Osteocyte (in vitro differentiated cells): ENCODE data around the gene BHLHE23. TPM values are rescaled to one million over a fixed set of nuclear protein-coding genes. Genes with fewer than 3 reads are reported as not detected.
"Not testable (repeated sequence)": the region's sequence is repeated elsewhere in the genome, so short reads cannot be mapped to it uniquely, and the experiment has no call there.

Experiments used
- DNase-seq: peaks from one replicate; pipeline ENCODE4 v3.0.0; 2021; ENCODE audit warnings: mixed read lengths; ENCODE audit not compliant: unreplicated experiment; ENCODE audit errors: extremely low spot score
- H3K27ac Mint-ChIP-seq: one replicate; pipeline ENCODE4 v1.8.0; 2021; ENCODE audit warnings: mild to moderate bottlenecking, mixed read lengths; ENCODE audit not compliant: unreplicated experiment
- H3K27me3 Mint-ChIP-seq: one replicate; pipeline ENCODE4 v1.8.0; 2021; ENCODE audit warnings: mixed read lengths; ENCODE audit not compliant: unreplicated experiment
- H3K36me3 Mint-ChIP-seq: one replicate; pipeline ENCODE4 v1.8.0; 2021; ENCODE audit warnings: mixed read lengths; ENCODE audit not compliant: unreplicated experiment
- H3K4me1 Mint-ChIP-seq: one replicate; pipeline ENCODE4 v1.8.0; 2021; ENCODE audit warnings: mixed read lengths; ENCODE audit not compliant: unreplicated experiment
- H3K4me3 Mint-ChIP-seq: one replicate; pipeline ENCODE4 v1.8.0; 2021; ENCODE audit warnings: mild to moderate bottlenecking, moderate library complexity, mixed read lengths; ENCODE audit not compliant: unreplicated experiment
- H3K9me3 Mint-ChIP-seq: one replicate; pipeline ENCODE4 v1.8.0; 2021; ENCODE audit warnings: mixed read lengths; ENCODE audit not compliant: unreplicated experiment
- total RNA-seq: library from RNA; stranded (reverse); gene quantifications from 2 replicates; pipeline ENCODE4 v1.2.1, GENCODE V29; 2021
- TF ChIP-seq, protein P1 (sequence below): fragments of 200-600 bp; sonication (generic); IDR thresholded peaks from 2 replicates; pipeline ENCODE4 v1.5.0; 2021; ENCODE audit warnings: antibody characterized with exemption, mild to moderate bottlenecking, moderate library complexity

The BHLHE23 gene
- total RNA-seq, 1 donor from 2014 or later, result not detected

DNA sequence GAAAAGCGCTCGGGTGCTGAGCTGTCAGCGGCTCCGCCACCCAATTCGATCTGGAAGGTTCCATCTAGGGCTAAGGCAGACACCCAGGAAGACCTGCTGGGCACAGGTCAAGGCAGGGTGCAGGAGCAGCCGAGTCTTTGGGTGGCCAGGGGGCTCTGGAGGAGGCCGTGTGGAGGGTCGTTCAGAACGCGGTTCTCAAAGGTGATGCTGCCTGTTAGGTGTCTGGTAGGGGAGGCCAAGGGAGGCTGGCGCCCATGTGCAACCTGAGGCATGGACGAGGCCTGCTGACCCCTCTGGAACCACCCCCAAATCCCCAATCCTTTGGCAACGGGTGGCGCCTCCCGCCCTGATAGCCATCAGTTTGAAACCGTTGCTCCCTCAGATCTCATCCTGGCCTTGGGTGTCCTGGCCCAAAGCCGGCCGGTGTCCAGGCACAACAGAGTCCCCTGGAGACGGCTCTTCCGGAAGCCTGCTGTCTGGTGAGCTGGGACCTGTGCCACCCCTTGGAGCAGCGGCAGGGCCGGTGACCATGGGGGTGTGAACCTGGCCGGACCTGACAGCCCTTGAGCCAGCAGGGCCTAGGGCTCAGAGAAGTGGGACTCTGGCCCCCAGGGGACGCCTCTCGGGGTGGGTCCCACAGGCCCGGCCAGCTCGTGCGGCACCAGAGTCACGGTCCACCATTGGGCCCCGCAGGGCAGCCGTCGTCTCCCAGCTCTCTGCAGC lies 43.7 kb downstream of the BHLHE23 start:
- Mint-ChIP-seq H3K27ac (no peak overlapping the region), H3K27me3 (peaks cover 12% of the 10 kb centered on the region), H3K4me3 (no peak overlapping the region), H3K36me3 (no peaks in the 10 kb centered on the region), H3K9me3 (no peaks in the 10 kb centered on the region), H3K4me1 (no peaks in the 10 kb centered on the region)
- TF ChIP-seq, protein P1, sequence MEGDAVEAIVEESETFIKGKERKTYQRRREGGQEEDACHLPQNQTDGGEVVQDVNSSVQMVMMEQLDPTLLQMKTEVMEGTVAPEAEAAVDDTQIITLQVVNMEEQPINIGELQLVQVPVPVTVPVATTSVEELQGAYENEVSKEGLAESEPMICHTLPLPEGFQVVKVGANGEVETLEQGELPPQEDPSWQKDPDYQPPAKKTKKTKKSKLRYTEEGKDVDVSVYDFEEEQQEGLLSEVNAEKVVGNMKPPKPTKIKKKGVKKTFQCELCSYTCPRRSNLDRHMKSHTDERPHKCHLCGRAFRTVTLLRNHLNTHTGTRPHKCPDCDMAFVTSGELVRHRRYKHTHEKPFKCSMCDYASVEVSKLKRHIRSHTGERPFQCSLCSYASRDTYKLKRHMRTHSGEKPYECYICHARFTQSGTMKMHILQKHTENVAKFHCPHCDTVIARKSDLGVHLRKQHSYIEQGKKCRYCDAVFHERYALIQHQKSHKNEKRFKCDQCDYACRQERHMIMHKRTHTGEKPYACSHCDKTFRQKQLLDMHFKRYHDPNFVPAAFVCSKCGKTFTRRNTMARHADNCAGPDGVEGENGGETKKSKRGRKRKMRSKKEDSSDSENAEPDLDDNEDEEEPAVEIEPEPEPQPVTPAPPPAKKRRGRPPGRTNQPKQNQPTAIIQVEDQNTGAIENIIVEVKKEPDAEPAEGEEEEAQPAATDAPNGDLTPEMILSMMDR, result no peak
- no peak for DNase-seq

GRCh38 chr20:62962221-62962879 lies 44.4 kb downstream of the BHLHE23 start:
- H3K27ac Mint-ChIP-seq, result no peak overlapping the region
- TF ChIP-seq, protein P1, result no peak
- DNase-seq, result no peak
- H3K4me1 Mint-ChIP-seq, result no peaks in the 10 kb centered on the region
- no peak overlapping the region for H3K4me3 Mint-ChIP-seq
- no peaks in the 10 kb centered on the region for H3K36me3 Mint-ChIP-seq
- H3K9me3 Mint-ChIP-seq, result no peaks in the 10 kb centered on the region
- peaks cover 12% of the 10 kb centered on the region for H3K27me3 Mint-ChIP-seq

DNA sequence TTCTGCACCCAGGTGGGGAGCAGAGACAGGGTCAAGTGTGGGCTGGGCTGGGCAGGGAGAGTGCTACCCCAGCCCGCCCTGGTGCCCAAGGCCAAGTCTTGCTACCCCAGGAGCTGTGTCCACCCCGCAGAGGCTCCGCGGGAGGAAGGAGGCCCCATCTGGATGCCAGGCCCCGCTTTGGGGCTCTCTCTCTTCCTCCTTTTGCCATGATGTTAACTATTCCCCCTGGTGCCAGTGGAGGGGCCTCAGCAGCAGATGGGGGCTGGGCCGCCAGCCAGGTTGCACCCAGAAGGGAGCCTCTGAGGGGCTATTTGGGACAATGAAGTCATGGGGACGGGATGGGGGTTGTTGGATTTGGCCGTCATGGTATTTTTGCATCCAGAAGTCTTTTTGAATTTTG lies 45.0 kb downstream of the BHLHE23 start:
- TF ChIP-seq, protein P1, result no peak
- Mint-ChIP-seq H3K27ac (no peak overlapping the region), H3K4me3 (no peak overlapping the region), H3K36me3 (no peaks in the 10 kb centered on the region), H3K9me3 (no peaks in the 10 kb centered on the region), H3K27me3 (peaks cover 12% of the 10 kb centered on the region), H3K4me1 (no peaks in the 10 kb centered on the region)
- no peak for DNase-seq

GRCh38 chr20:62961310-62961783 lies 45.4 kb downstream of the BHLHE23 start:
- TF ChIP-seq, protein P1, result no peak
- Mint-ChIP-seq H3K27ac (no peak overlapping the region), H3K4me1 (no peaks in the 10 kb centered on the region), H3K27me3 (peaks cover 12% of the 10 kb centered on the region), H3K4me3 (no peak overlapping the region), H3K36me3 (no peaks in the 10 kb centered on the region), H3K9me3 (no peaks in the 10 kb centered on the region)
- no peak for DNase-seq

DNA sequence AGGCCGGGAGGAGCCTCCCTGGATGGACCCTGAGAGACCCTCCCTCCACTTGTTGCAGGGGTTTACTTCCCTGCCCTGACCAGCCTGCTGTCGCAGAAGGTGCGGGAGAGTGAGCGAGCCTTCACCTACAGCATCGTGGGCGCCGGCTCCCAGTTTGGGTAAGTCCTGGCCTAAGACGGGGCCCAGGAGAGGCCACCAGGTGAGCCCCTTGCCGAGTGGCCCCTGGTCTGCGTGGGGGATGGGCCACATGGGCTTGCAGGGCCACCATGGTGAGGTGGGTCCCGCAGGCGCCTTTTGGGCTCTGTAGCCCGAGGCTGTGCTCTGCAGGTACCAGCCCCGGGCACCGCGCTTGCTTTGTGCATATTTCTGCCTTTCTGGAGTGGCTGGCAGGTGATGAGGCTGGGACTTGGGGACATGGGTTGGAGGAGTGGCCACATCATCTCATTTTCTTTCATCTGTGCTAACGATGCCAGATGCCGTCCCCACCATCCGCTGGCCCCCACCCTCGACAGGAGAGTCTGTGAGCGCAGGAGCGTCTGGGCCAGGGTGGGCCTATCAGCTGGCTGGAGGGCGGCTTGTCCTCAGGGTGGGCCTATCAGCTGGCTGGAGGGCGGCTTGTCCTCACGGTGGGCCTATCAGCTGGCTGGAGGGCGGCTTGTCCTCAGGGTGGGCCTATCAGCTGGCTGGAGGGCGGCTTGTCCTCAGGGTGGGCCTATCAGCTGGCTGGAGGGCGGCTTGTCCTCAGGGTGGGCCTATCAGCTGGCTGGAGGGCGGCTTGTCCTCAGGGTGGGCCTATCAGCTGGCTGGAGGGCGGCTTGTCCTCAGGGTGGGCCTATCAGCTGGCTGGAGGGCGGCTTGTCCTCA lies 46.1 kb downstream of the BHLHE23 start:
- not testable (repeated sequence) for H3K4me1 Mint-ChIP-seq, H3K4me3 Mint-ChIP-seq, DNase-seq, H3K36me3 Mint-ChIP-seq, H3K9me3 Mint-ChIP-seq, H3K27ac Mint-ChIP-seq
- H3K27me3 Mint-ChIP-seq, result peaks cover 11% of the 10 kb centered on the region
